GM13976 (cell line): ENCODE data around the gene PLXNA2.

Source experiments
- DNase-seq: peaks from one replicate; pipeline ENCODE4 v3.0.0; 2012; ENCODE audit warnings: low spot score
- CTCF ChIP-seq: IDR thresholded peaks from 2 replicates; pipeline ENCODE4 v1.5.1; 2012; ENCODE audit warnings: borderline replicate concordance, mild to moderate bottlenecking; ENCODE audit not compliant: insufficient read depth; ENCODE audit errors: extremely low read depth, missing control alignments, control extremely low read depth
- in situ Hi-C: fragments of 300-500 bp; cut with MboI; formaldehyde crosslinking; loops from one replicate; pipeline ENCODE4 v1.12.0; 2022; ENCODE audit warnings: low sequenced_read_pairs, mixed read lengths, inconsistent platforms; ENCODE audit not compliant: unreplicated experiment

The PLXNA2 gene

GRCh38 chr1:208245185-208245705 is 1.1 kb upstream of the PLXNA2 start:
- in situ Hi-C loops: loop anchor here (10.0 kb wide), 2 partner anchors 110 to 230 kb away; no protein-coding TSS in a partner anchor
- DNase-seq: peak; percentile 79
- peak; percentile 78 for TF ChIP-seq CTCF

- in situ Hi-C loops: loop anchor here (10.0 kb wide), 2 partner anchors 109 to 229 kb away; no protein-coding TSS in a partner anchor
- TF ChIP-seq CTCF: no peak
- peak; percentile 44 for DNase-seq
These were observed 637 bp downstream of the PLXNA2 start for GRCh38 chr1:208243527-208243966.

GRCh38 chr1:208242941-208243526 is 1.1 kb downstream of the PLXNA2 start:
- peak; percentile 40 for DNase-seq
- no peak for TF ChIP-seq CTCF
- in situ Hi-C loops: loop anchor here (10.0 kb wide), 2 partner anchors 108 to 228 kb away; no protein-coding TSS in a partner anchor

- in situ Hi-C loops: loop anchor here (10.0 kb wide), 2 partner anchors 107 to 227 kb away; no protein-coding TSS in a partner anchor
- no peak for DNase-seq
- no peak for TF ChIP-seq CTCF
These were observed 2.0 kb downstream of the PLXNA2 start for GRCh38 chr1:208242146-208242545.

GRCh38 chr1:208241512-208241911 is 2.7 kb downstream of the PLXNA2 start:
- in situ Hi-C loops: loop anchor here (10.0 kb wide), 2 partner anchors 107 to 227 kb away; no protein-coding TSS in a partner anchor
- DNase-seq: no peak
- TF ChIP-seq CTCF: no peak

- DNase-seq: no peak
- TF ChIP-seq CTCF: no peak
- in situ Hi-C loops: loop anchor here (10.0 kb wide), 2 partner anchors 106 to 226 kb away; no protein-coding TSS in a partner anchor
These were observed 3.4 kb downstream of the PLXNA2 start for GRCh38 chr1:208240662-208241355.
